Uterus (tissue), 4 donors: Measurements from ENCODE around the gene ABCC6. TPM values are rescaled to one million over a fixed set of nuclear protein-coding genes. Genes with fewer than 3 reads are reported as not detected.

Experiments
- DNase-seq, 2 donors: peaks; one replicate each; pipeline ENCODE4 v3.0.0-alpha.2; 2019 to 2020
- H3K27ac ChIP-seq, 2 donors: fragments of 200-600 bp; sonication (generic); 1 replicate in 1 of 2; 2 replicates in 1 of 2; pipeline ENCODE4 v1.5.1; 2016 to 2018
- H3K27me3 ChIP-seq, 2 donors: fragments of 200-600 bp; sonication (generic); one replicate each; pipeline ENCODE4 v1.5.1; 2018 to 2019; ENCODE audit warnings: control low read depth in 1 of 2
- H3K36me3 ChIP-seq, 2 donors: fragments of 200-600 bp; sonication (generic); one replicate each; pipeline ENCODE4 v1.5.1; 2019; ENCODE audit warnings: control low read depth in 1 of 2
- H3K4me1 ChIP-seq, 2 donors: fragments of 200-600 bp; sonication (generic); one replicate each; pipeline ENCODE4 v1.5.1; 2018 to 2019; ENCODE audit warnings: control low read depth in 1 of 2
- H3K4me3 ChIP-seq, 2 donors: fragments of 200-600 bp; sonication (generic); 1 replicate in 1 of 2; 2 replicates in 1 of 2; pipeline ENCODE4 v1.5.1; 2018 to 2019; ENCODE audit warnings: mild to moderate bottlenecking in 1 of 2
- H3K9me3 ChIP-seq, 2 donors: fragments of 200-600 bp; sonication (generic); one replicate each; pipeline ENCODE4 v1.5.1; 2019; ENCODE audit warnings: control low read depth in 1 of 2
- CTCF ChIP-seq, 4 experiments: fragments of 200-600 bp in 2 of 4; fragments of 450-650 bp in 2 of 4; sonication (generic) in 2 of 4; IDR thresholded peaks; one replicate each; pipeline ENCODE4 v1.5.1; 2016 to 2019; ENCODE audit warnings: antibody characterized with exemption in 4 of 4, mild to moderate bottlenecking in 2 of 4, moderate library complexity in 1 of 4
- POLR2A ChIP-seq, 2 donors: fragments of 450-650 bp; IDR thresholded peaks; one replicate each; pipeline ENCODE4 v1.6.1; 2016; ENCODE audit warnings: antibody characterized with exemption in 2 of 2, mild to moderate bottlenecking in 1 of 2, moderate library complexity in 1 of 2
- intact Hi-C: fragments of 100-400 bp; cut with DNase I; formaldehyde crosslinking; loops from one replicate; pipeline ENCODE4 v1.15.1; 2023; ENCODE audit warnings: low total_unique reads
- total RNA-seq, 4 donors: library from RNA; depleted of rRNA in 3 of 4; stranded (reverse); fragments of >200 nt in 3 of 4; gene quantifications; one replicate each; pipeline versions ENCODE4 v1.1.0 to v1.2.4, GENCODE V29; 2014 to 2023
- donor health status: DM: yes; HTN: yes; CAD: no.

ABCC6 gene
- total RNA-seq, 4 donors from 2014 or later = 0.29 to 7.6 (median 1.3) TPM; not detected in 1

GRCh38 chr16:16139061-16139460 lies 84.2 kb downstream of the ABCC6 start:
- DNase-seq = no peak
- intact Hi-C loops = no loop called here
- Histone ChIP-seq H3K4me3 (no peak overlapping the region), H3K4me1 (no peaks in the 10 kb centered on the region), H3K27ac (no peak overlapping the region), H3K27me3 (no peaks in the 10 kb centered on the region), H3K9me3 (no peaks in the 10 kb centered on the region), H3K36me3 (no peaks in the 10 kb centered on the region)
- no peak for TF ChIP-seq POLR2A (IDR thresholded peaks at IDR 0.05)
- TF ChIP-seq CTCF (IDR thresholded peaks at IDR 0.05) = no peak

GRCh38 chr16:16138034-16138635 lies 85.2 kb downstream of the ABCC6 start:
- intact Hi-C loops = no loop called here
- no peak overlapping the region for H3K27ac ChIP-seq
- TF ChIP-seq POLR2A (IDR thresholded peaks at IDR 0.05) (no peak), CTCF (IDR thresholded peaks at IDR 0.05) (no peak)
- DNase-seq = no peak
- no peaks in the 10 kb centered on the region for H3K4me1 ChIP-seq
- no peaks in the 10 kb centered on the region for H3K9me3 ChIP-seq
- no peaks in the 10 kb centered on the region for H3K36me3 ChIP-seq
- no peak overlapping the region for H3K4me3 ChIP-seq
- no peaks in the 10 kb centered on the region for H3K27me3 ChIP-seq

- Histone ChIP-seq H3K27ac (no peak overlapping the region), H3K4me1 (no peaks in the 10 kb centered on the region), H3K4me3 (no peak overlapping the region), H3K9me3 (no peaks in the 10 kb centered on the region), H3K27me3 (no peaks in the 10 kb centered on the region), H3K36me3 (no peaks in the 10 kb centered on the region)
- intact Hi-C loops = no loop called here
- no peak for DNase-seq
- TF ChIP-seq CTCF (IDR thresholded peaks at IDR 0.05) (no peak), POLR2A (IDR thresholded peaks at IDR 0.05) (no peak)
These were observed 86.2 kb downstream of the ABCC6 start for GRCh38 chr16:16137110-16137509.

- Histone ChIP-seq H3K36me3 (no peaks in the 10 kb centered on the region), H3K9me3 (no peaks in the 10 kb centered on the region), H3K27me3 (no peaks in the 10 kb centered on the region), H3K4me1 (no peaks in the 10 kb centered on the region), H3K27ac (no peak overlapping the region), H3K4me3 (no peak overlapping the region)
- no peak for DNase-seq
- TF ChIP-seq CTCF (IDR thresholded peaks at IDR 0.05) = no peak
- TF ChIP-seq POLR2A (IDR thresholded peaks at IDR 0.05) = no peak
- intact Hi-C loops = no loop called here
These were observed 86.7 kb downstream of the ABCC6 start for GRCh38 chr16:16136588-16136987.

GRCh38 chr16:16133943-16134604 lies 89.2 kb downstream of the ABCC6 start:
- Histone ChIP-seq H3K9me3 (no peaks in the 10 kb centered on the region), H3K27me3 (no peaks in the 10 kb centered on the region), H3K4me3 (no peak overlapping the region), H3K36me3 (no peaks in the 10 kb centered on the region), H3K27ac (no peak overlapping the region), H3K4me1 (no peaks in the 10 kb centered on the region)
- TF ChIP-seq CTCF (IDR thresholded peaks at IDR 0.05) (no peak), POLR2A (IDR thresholded peaks at IDR 0.05) (no peak)
- DNase-seq = no peak
- intact Hi-C loops = no loop called here
